D721Med (cell line): Measurements from ENCODE around the gene DAB1.

ENCODE experiments used
- DNase-seq: peaks from one replicate; pipeline ENCODE4 v3.0.0; 2011; ENCODE audit warnings: low spot score; ENCODE audit not compliant: insufficient read length
- FAIRE-seq: peaks from 2 replicates; lab custom pipeline; 2011; peaks lifted over from hg19 to GRCh38; lab: Jason Lieb, UNC
- CTCF ChIP-seq: IDR thresholded peaks from 2 replicates; pipeline ENCODE4 v1.5.1; 2012; ENCODE audit warnings: mild to moderate bottlenecking, control low read depth; ENCODE audit not compliant: insufficient read depth; ENCODE audit errors: missing control alignments

DAB1 gene

GRCh38 chr1:57431400-57431799, 7.5 kb upstream of the DAB1 start:
- FAIRE-seq, result no peak
- no peak for TF ChIP-seq CTCF
- no peak for DNase-seq

- TF ChIP-seq CTCF, result peak; percentile 84
- FAIRE-seq (no peak), DNase-seq (no peak)
Observed at GRCh38 chr1:57424231-57425027, 569 bp upstream of the DAB1 start.

GRCh38 chr1:57423135-57423655, 665 bp downstream of the DAB1 start:
- no peak for DNase-seq
- FAIRE-seq, result no peak
- TF ChIP-seq CTCF, result no peak

- no peak for FAIRE-seq
- peak; percentile 31 for TF ChIP-seq CTCF
- DNase-seq, result no peak
Observed at GRCh38 chr1:57422271-57423134, 1.4 kb downstream of the DAB1 start.

GRCh38 chr1:57421806-57422205, 2.1 kb downstream of the DAB1 start:
- no peak for TF ChIP-seq CTCF
- no peak for FAIRE-seq

GRCh38 chr1:57420981-57421785, 2.7 kb downstream of the DAB1 start:
- TF ChIP-seq CTCF, result no peak
- no peak for FAIRE-seq
- DNase-seq, result no peak

More at GRCh38 chr1:57421806-57422205, 2.1 kb downstream of the DAB1 start:
- DNase-seq, result no peak
